ENCODE data around the gene HPS5.

Gene HPS5

DNA sequence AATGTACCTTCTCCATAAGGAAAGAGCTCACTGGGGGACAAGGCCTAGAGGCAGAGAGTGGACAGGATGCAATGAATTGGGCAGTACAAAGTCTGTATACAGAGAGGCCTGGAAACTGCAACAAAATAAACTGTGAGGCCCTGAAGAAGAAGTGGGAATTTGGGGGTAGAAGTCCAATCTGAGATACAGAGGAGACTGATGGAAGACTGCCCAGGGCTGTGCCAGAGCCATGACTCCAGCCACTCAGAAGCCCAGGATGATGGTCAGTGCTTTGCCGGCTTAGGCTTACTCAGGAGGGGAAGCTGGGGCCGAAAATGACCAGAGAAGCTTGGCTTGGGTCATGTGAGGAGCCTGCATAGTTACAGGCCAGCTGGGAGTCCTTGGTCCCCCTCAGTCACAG lies 91.1 kb downstream of the HPS5 start:
- DNase-seq: no peak

DNA sequence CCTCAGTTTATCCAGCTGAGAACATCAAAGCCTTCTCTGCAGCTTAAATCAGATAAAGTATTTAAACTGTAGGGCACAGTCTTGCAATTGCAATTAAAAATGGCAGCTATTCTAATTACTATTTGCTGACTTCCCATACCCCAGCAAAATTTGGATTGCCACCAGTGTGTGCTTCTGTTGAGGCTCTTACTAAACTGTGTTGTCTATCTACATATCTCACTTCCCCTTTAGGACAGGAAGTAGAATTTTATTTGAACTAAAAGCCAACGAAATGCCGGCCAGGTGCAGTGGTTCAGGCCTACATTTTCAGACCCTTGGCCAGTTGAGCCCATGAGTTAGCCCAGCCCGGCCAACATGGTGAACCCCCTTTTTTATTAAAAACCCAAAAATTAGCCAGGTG lies 92.4 kb downstream of the HPS5 start:
- no peak for DNase-seq
